KOPT-K1 (cell line): Measurements from ENCODE around the gene RINL.
"Not testable (repeated sequence)": the region's sequence is repeated elsewhere in the genome, so short reads cannot be mapped to it uniquely, and the experiment has no call there.

Experiments used
- H3K27ac ChIP-seq: fragments of 200-600 bp; sonication (generic); 2 replicates; pipeline ENCODE4 v1.5.1; 2016; ENCODE audit warnings: antibody characterized with exemption, mild to moderate bottlenecking, low read depth, low read length; ENCODE audit not compliant: poor library complexity, severe bottlenecking
- H3K36me3 ChIP-seq: fragments of 200-600 bp; sonication (generic); 2 replicates; pipeline ENCODE4 v1.5.1; 2017; ENCODE audit warnings: antibody characterized with exemption, mild to moderate bottlenecking, low read length, moderate library complexity; ENCODE audit not compliant: insufficient read depth
- H3K9me3 ChIP-seq: fragments of 200-600 bp; sonication (generic); 2 replicates; pipeline ENCODE4 v1.5.1; 2017; ENCODE audit warnings: antibody characterized with exemption, low read length, mild to moderate bottlenecking; ENCODE audit not compliant: insufficient read depth, poor library complexity, severe bottlenecking

Gene RINL

GRCh38 chr19:38873400-38873799, 4.7 kb downstream of the RINL start:
- not testable (repeated sequence) for H3K9me3 ChIP-seq, H3K36me3 ChIP-seq, H3K27ac ChIP-seq

- Histone ChIP-seq H3K9me3 (no peaks in the 10 kb centered on the region), H3K27ac (no peak overlapping the region), H3K36me3 (no peaks in the 10 kb centered on the region)
Observed at GRCh38 chr19:38870612-38871011, 7.5 kb downstream of the RINL start.

- no peaks in the 10 kb centered on the region for H3K36me3 ChIP-seq
- no peaks in the 10 kb centered on the region for H3K9me3 ChIP-seq
- H3K27ac ChIP-seq: peak overlapping the region; percentile 23
Observed at GRCh38 chr19:38869836-38870607, 8.1 kb downstream of the RINL start.

DNA sequence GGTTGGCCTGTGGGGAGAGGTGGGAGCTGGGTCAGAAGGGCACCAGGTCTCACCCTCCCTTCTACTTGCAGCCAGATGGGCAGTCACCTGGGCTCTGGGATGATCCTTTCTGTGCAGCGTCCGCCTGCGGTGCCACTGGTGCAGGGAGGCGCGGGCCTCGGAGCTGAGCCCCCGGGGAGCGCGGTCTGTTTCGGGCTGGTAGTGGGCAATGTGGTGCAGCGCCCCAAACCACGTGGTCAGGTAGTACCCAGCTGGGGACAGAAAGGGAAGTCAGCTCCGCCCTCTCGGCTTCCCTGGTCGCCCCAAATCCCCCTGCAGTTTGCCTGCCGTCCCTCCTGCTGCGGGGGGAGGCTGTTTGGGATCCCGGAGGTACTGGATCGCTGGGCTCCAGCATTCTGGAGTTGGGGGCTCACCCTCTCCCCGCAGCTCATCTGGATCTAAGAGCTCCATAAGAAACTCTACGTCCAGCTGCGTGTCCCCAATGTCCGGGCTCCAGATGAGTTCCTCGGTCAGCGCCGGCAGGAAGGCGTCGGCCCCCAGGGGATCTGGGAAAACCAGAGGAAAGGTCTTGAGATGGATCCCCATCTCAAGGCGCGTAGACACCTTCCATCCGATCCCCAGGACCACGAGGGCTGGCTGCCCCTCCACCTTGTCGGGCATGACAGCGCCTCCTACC, 8.8 kb downstream of the RINL start:
- Histone ChIP-seq H3K36me3 (no peaks in the 10 kb centered on the region), H3K27ac (peak overlapping the region; percentile 23), H3K9me3 (no peaks in the 10 kb centered on the region)

- Histone ChIP-seq H3K27ac (no peak overlapping the region), H3K36me3 (no peaks in the 10 kb centered on the region)
Observed at GRCh38 chr19:38868551-38868950, 9.5 kb downstream of the RINL start.

GRCh38 chr19:38867171-38867780, 10.8 kb downstream of the RINL start:
- no peaks in the 10 kb centered on the region for H3K36me3 ChIP-seq

More at GRCh38 chr19:38868551-38868950, 9.5 kb downstream of the RINL start:
- H3K9me3 ChIP-seq: no peaks in the 10 kb centered on the region

DNA sequence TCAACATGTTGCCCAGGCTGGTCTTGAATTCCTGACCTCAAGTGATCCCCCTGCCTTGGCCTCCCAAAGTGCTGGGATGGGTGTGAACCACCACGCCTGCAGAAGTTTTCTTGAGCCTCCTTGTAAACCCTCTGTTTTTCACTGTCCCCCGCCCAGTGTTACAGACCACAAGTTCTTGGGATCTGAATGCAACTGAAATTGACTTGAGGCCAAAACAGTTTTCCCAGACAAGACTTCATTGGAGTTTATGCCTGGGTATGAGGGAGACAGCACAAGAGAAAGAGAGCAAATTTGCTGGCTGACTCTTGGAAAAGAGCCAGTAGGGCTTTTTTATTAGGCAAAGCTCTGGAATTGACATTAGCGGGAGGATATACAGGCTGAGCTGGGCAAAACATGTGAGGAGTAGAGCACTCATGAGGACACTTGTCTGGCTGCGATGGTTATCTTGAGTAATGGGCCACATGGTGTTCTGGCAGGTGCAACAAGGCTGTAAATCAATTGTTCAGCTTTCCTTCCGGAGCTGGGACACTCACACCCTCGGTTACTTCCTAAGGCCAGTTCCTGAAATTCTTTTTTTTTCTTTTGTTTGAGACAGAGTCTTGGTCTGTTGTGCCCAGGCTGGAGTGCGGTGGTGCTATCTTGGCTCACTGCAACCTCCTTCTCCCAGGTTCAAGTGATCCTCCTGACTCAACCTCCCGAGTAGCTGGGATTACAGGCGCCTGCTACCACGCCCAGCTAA, 15.6 kb downstream of the RINL start:
- Histone ChIP-seq H3K9me3 (no peaks in the 10 kb centered on the region), H3K36me3 (no peaks in the 10 kb centered on the region), H3K27ac (no peak overlapping the region)

More at GRCh38 chr19:38867171-38867780, 10.8 kb downstream of the RINL start:
- Histone ChIP-seq H3K9me3 (no peaks in the 10 kb centered on the region), H3K27ac (no peak overlapping the region)

- H3K9me3 ChIP-seq: no peaks in the 10 kb centered on the region
Observed at GRCh38 chr19:38861368-38861767, 16.7 kb downstream of the RINL start.

DNA sequence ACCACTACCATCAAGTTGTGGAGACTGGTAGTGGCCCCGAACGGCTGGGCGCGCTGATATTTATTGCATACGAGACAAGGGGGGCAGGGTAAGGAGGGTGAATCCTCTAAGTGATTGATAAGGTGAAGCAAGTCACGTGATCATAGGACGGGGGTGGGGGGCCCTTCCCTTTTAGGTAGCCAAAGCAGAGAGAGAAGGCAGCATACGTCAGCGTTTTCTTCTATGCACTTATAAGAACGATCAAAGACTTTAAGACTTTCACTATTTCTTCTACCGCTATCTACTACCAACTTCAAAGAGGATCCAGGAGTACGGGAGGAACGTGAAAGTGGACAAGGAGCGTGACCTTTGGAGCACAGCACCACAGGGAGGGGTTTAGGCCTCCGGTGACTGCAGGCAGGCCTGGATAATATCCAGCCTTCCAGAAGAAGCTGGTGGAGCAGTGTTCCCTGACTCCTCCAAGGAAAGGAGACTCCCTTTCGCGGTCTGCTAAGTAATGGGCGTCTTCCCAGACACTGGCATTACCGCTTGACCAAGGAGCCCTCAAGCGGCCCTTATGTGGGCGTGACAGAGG, 18.4 kb downstream of the RINL start:
- not testable (repeated sequence) for H3K27ac ChIP-seq, H3K9me3 ChIP-seq

More at GRCh38 chr19:38861368-38861767, 16.7 kb downstream of the RINL start:
- Histone ChIP-seq H3K36me3 (no peaks in the 10 kb centered on the region), H3K27ac (no peak overlapping the region)

GRCh38 chr19:38856813-38857212, 21.3 kb downstream of the RINL start:
- H3K9me3 ChIP-seq: no peaks in the 10 kb centered on the region
- no peaks in the 10 kb centered on the region for H3K36me3 ChIP-seq
- no peak overlapping the region for H3K27ac ChIP-seq

More for the DNA sequence above, 18.4 kb downstream of the RINL start:
- not testable (repeated sequence) for H3K36me3 ChIP-seq

DNA sequence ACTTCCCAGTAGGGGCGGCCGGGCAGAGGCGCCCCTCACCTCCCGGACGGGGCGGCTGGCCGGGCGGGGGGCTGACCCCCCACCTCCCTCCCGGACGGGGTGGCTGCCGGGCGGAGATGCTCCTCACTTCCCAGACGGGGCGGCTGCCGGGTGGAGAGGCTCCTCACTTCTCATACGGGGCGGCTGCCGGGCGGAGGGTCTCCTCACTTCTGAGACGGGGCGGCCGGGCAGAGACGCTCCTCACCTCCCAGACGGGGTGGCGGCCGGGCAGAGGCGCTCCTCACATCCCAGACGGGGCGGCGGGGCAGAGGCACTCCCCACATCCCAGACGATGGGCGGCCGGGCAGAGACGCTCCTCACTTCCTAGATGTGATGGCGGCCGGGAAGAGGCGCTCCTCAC, 22.3 kb downstream of the RINL start:
- H3K36me3 ChIP-seq, H3K9me3 ChIP-seq, H3K27ac ChIP-seq: not testable (repeated sequence)

GRCh38 chr19:38854961-38855360, 23.1 kb downstream of the RINL start:
- H3K9me3 ChIP-seq, H3K27ac ChIP-seq, H3K36me3 ChIP-seq: not testable (repeated sequence)

GRCh38 chr19:38853214-38853613, 24.9 kb downstream of the RINL start:
- Histone ChIP-seq H3K9me3 (no peaks in the 10 kb centered on the region), H3K27ac (peak overlapping the region; percentile 99), H3K36me3 (peaks cover 8% of the 10 kb centered on the region)

GRCh38 chr19:38852231-38853044, 25.6 kb downstream of the RINL start:
- H3K9me3 ChIP-seq: no peaks in the 10 kb centered on the region
- peaks cover 16% of the 10 kb centered on the region for H3K36me3 ChIP-seq
- H3K27ac ChIP-seq: peak overlapping the region; percentile 99
